Rectal smooth muscle tissue (tissue), 1 donor: ENCODE data around the gene REC114.
"Not testable (repeated sequence)": the region's sequence is repeated elsewhere in the genome, so short reads cannot be mapped to it uniquely, and the experiment has no call there.

Experiments used
- H3K27ac ChIP-seq: one replicate; pipeline ENCODE4 v1.7.0; 2013; ENCODE audit warnings: low read depth, low read length, inconsistent platforms
- H3K27me3 ChIP-seq: one replicate; pipeline ENCODE4 v1.7.0; 2013; ENCODE audit warnings: low read length; ENCODE audit not compliant: control insufficient read depth, insufficient read depth
- H3K36me3 ChIP-seq: one replicate; pipeline ENCODE4 v1.7.0; 2013; ENCODE audit warnings: low read length; ENCODE audit not compliant: control insufficient read depth, insufficient read depth
- H3K4me1 ChIP-seq: one replicate; pipeline ENCODE4 v1.7.0; 2013; ENCODE audit warnings: low read length; ENCODE audit not compliant: control insufficient read depth, insufficient read depth
- H3K4me3 ChIP-seq: one replicate; pipeline ENCODE4 v1.7.0; 2013; ENCODE audit warnings: low read length
- H3K9ac ChIP-seq: one replicate; pipeline ENCODE4 v1.7.0; 2013; ENCODE audit warnings: low read length

REC114 gene

GRCh38 chr15:73540161-73540560 is 97.2 kb downstream of the REC114 start:
- no peaks in the 10 kb centered on the region for H3K4me1 ChIP-seq
- no peaks in the 10 kb centered on the region for H3K36me3 ChIP-seq
- H3K4me3 ChIP-seq = no peak overlapping the region
- no peak overlapping the region for H3K9ac ChIP-seq
- H3K27me3 ChIP-seq = no peaks in the 10 kb centered on the region
- H3K27ac ChIP-seq = no peak overlapping the region

- no peak overlapping the region for H3K4me3 ChIP-seq
- no peak overlapping the region for H3K27ac ChIP-seq
- H3K4me1 ChIP-seq = no peaks in the 10 kb centered on the region
- no peak overlapping the region for H3K9ac ChIP-seq
- H3K27me3 ChIP-seq = no peaks in the 10 kb centered on the region
- H3K36me3 ChIP-seq = no peaks in the 10 kb centered on the region
Observed at GRCh38 chr15:73541479-73541878, 98.5 kb downstream of the REC114 start.

GRCh38 chr15:73548925-73549324 is 106.0 kb downstream of the REC114 start:
- not testable (repeated sequence) for H3K4me1 ChIP-seq, H3K4me3 ChIP-seq, H3K9ac ChIP-seq, H3K27me3 ChIP-seq, H3K36me3 ChIP-seq, H3K27ac ChIP-seq

- Histone ChIP-seq H3K4me3 (no peak overlapping the region), H3K27ac (no peak overlapping the region), H3K9ac (no peak overlapping the region), H3K4me1 (no peaks in the 10 kb centered on the region), H3K36me3 (no peaks in the 10 kb centered on the region), H3K27me3 (no peaks in the 10 kb centered on the region)
Observed at GRCh38 chr15:73550190-73550589, 107.2 kb downstream of the REC114 start.

- Histone ChIP-seq H3K36me3 (peaks cover 9% of the 10 kb centered on the region), H3K9ac (no peak overlapping the region), H3K4me3 (no peak overlapping the region), H3K27me3 (no peaks in the 10 kb centered on the region), H3K4me1 (no peaks in the 10 kb centered on the region), H3K27ac (no peak overlapping the region)
Observed at GRCh38 chr15:73555080-73555479, 112.1 kb downstream of the REC114 start.

GRCh38 chr15:73558529-73558928 is 115.6 kb downstream of the REC114 start:
- H3K36me3 ChIP-seq = peaks cover 19% of the 10 kb centered on the region

GRCh38 chr15:73560501-73561117 is 117.6 kb downstream of the REC114 start:
- peaks cover 23% of the 10 kb centered on the region for H3K36me3 ChIP-seq
- H3K27me3 ChIP-seq = no peaks in the 10 kb centered on the region
- H3K4me3 ChIP-seq = no peak overlapping the region
- H3K9ac ChIP-seq = no peak overlapping the region
- no peaks in the 10 kb centered on the region for H3K4me1 ChIP-seq
- no peak overlapping the region for H3K27ac ChIP-seq

More at GRCh38 chr15:73558529-73558928, 115.6 kb downstream of the REC114 start:
- Histone ChIP-seq H3K27me3 (no peaks in the 10 kb centered on the region), H3K4me3 (no peak overlapping the region), H3K4me1 (no peaks in the 10 kb centered on the region), H3K27ac (no peak overlapping the region), H3K9ac (no peak overlapping the region)

- no peak overlapping the region for H3K27ac ChIP-seq
- H3K4me1 ChIP-seq = no peaks in the 10 kb centered on the region
- no peak overlapping the region for H3K4me3 ChIP-seq
- peaks cover 33% of the 10 kb centered on the region for H3K36me3 ChIP-seq
- no peaks in the 10 kb centered on the region for H3K27me3 ChIP-seq
- no peak overlapping the region for H3K9ac ChIP-seq
Observed at GRCh38 chr15:73564255-73564654, 121.3 kb downstream of the REC114 start.

- no peaks in the 10 kb centered on the region for H3K4me1 ChIP-seq
- no peaks in the 10 kb centered on the region for H3K27me3 ChIP-seq
- H3K4me3 ChIP-seq = no peak overlapping the region
- no peak overlapping the region for H3K9ac ChIP-seq
- no peak overlapping the region for H3K27ac ChIP-seq
- H3K36me3 ChIP-seq = peaks cover 52% of the 10 kb centered on the region
Observed at GRCh38 chr15:73567020-73567419, 124.1 kb downstream of the REC114 start.

- peaks cover 5% of the 10 kb centered on the region for H3K4me1 ChIP-seq
- no peak overlapping the region for H3K4me3 ChIP-seq
- H3K36me3 ChIP-seq = peaks cover 51% of the 10 kb centered on the region
- no peak overlapping the region for H3K9ac ChIP-seq
- H3K27me3 ChIP-seq = no peaks in the 10 kb centered on the region
- no peak overlapping the region for H3K27ac ChIP-seq
Observed at GRCh38 chr15:73568564-73569280, 125.8 kb downstream of the REC114 start.

GRCh38 chr15:73569361-73569760 is 126.4 kb downstream of the REC114 start:
- Histone ChIP-seq H3K27ac (no peak overlapping the region), H3K36me3 (peaks cover 53% of the 10 kb centered on the region), H3K4me1 (peaks cover 10% of the 10 kb centered on the region), H3K27me3 (no peaks in the 10 kb centered on the region), H3K9ac (no peak overlapping the region), H3K4me3 (no peak overlapping the region)

GRCh38 chr15:73570355-73571032 is 127.5 kb downstream of the REC114 start:
- no peak overlapping the region for H3K27ac ChIP-seq
- no peaks in the 10 kb centered on the region for H3K27me3 ChIP-seq
- peaks cover 10% of the 10 kb centered on the region for H3K4me1 ChIP-seq
- peaks cover 50% of the 10 kb centered on the region for H3K36me3 ChIP-seq
- H3K4me3 ChIP-seq = no peak overlapping the region
- no peak overlapping the region for H3K9ac ChIP-seq
